ENCODE data around the gene DIDO1.
"Not testable (repeated sequence)": the region's sequence is repeated elsewhere in the genome, so short reads cannot be mapped to it uniquely, and the experiment has no call there.

The DIDO1 gene

GRCh38 chr20:62855120-62855519 is 71.2 kb downstream of the DIDO1 start:
- Histone ChIP-seq H3K79me2 (ENCODE audit: control insufficient read depth, insufficient read depth, low read length) (no peaks in the 10 kb centered on the region), H3K27ac (ENCODE audit: low read depth, low read length) (no peak overlapping the region), H3K23ac (ENCODE audit: low read length) (no peak overlapping the region), H2AK5ac (ENCODE audit: low read length) (no peak overlapping the region), H3K4me2 (ENCODE audit: low read length) (no peak overlapping the region), H4K8ac (ENCODE audit: low read depth, low read length) (no peak overlapping the region), H2BK120ac (ENCODE audit: low read depth, low read length) (no peak overlapping the region), H2BK15ac (replicated peaks; ENCODE audit: low read depth) (no peak overlapping the region), H3K27me3 (ENCODE audit: insufficient read depth, low read length, poor library complexity) (no peaks in the 10 kb centered on the region), H3K9ac (ENCODE audit: low read length) (no peak overlapping the region), H3K4ac (ENCODE audit: low read depth, low read length) (no peak overlapping the region), H3K79me1 (ENCODE audit: low read length) (no peaks in the 10 kb centered on the region), H3K36me3 (ENCODE audit: control insufficient read depth, insufficient read depth, low read length) (peaks cover 3% of the 10 kb centered on the region), H3K4me1 (ENCODE audit: control insufficient read depth, low read depth, low read length) (peaks cover 1% of the 10 kb centered on the region), H4K5ac (ENCODE audit: low read length) (no peak overlapping the region), H2BK5ac (ENCODE audit: low read length) (no peak overlapping the region), H3K56ac (ENCODE audit: low read length) (no peak overlapping the region), H3K4me3 (ENCODE audit: low read length) (no peak overlapping the region), H3K18ac (ENCODE audit: low read length) (no peak overlapping the region)
- no CpG with 5 or more reads among the region's 5 CpGs for WGBS (ENCODE audit: extremely low coverage, insufficient coverage, low lambda C conversion rate)
- no peak for DNase-seq

GRCh38 chr20:62854121-62854520 is 72.2 kb downstream of the DIDO1 start:
- Histone ChIP-seq H3K56ac (ENCODE audit: low read length) (no peak overlapping the region), H3K4me1 (ENCODE audit: control insufficient read depth, low read depth, low read length) (no peaks in the 10 kb centered on the region), H2BK15ac (replicated peaks; ENCODE audit: low read depth) (no peak overlapping the region), H3K79me2 (ENCODE audit: control insufficient read depth, insufficient read depth, low read length) (no peaks in the 10 kb centered on the region), H2AK5ac (ENCODE audit: low read length) (no peak overlapping the region), H2BK5ac (ENCODE audit: low read length) (no peak overlapping the region), H3K27ac (ENCODE audit: low read depth, low read length) (no peak overlapping the region), H3K23ac (ENCODE audit: low read length) (no peak overlapping the region), H3K4ac (ENCODE audit: low read depth, low read length) (no peak overlapping the region), H3K4me3 (ENCODE audit: low read length) (no peak overlapping the region), H3K27me3 (ENCODE audit: insufficient read depth, low read length, poor library complexity) (no peaks in the 10 kb centered on the region), H2BK120ac (ENCODE audit: low read depth, low read length) (no peak overlapping the region), H3K18ac (ENCODE audit: low read length) (no peak overlapping the region), H3K79me1 (ENCODE audit: low read length) (no peaks in the 10 kb centered on the region), H3K4me2 (ENCODE audit: low read length) (no peak overlapping the region), H3K36me3 (ENCODE audit: control insufficient read depth, insufficient read depth, low read length) (peaks cover 3% of the 10 kb centered on the region), H4K5ac (ENCODE audit: low read length) (no peak overlapping the region), H4K8ac (ENCODE audit: low read depth, low read length) (no peak overlapping the region), H3K9ac (ENCODE audit: low read length) (no peak overlapping the region)
- no CpG with 5 or more reads among the region's 13 CpGs for WGBS (ENCODE audit: extremely low coverage, insufficient coverage, low lambda C conversion rate)
- no peak for DNase-seq

- H3K4me3 ChIP-seq (ENCODE audit: low read length); H3K79me1 ChIP-seq (ENCODE audit: low read length); H3K18ac ChIP-seq (ENCODE audit: low read length); H2AK5ac ChIP-seq (ENCODE audit: low read length); H3K56ac ChIP-seq (ENCODE audit: low read length); H3K4me2 ChIP-seq (ENCODE audit: low read length); H3K27me3 ChIP-seq (ENCODE audit: insufficient read depth, low read length, poor library complexity); H2BK120ac ChIP-seq (ENCODE audit: low read depth, low read length); H4K5ac ChIP-seq (ENCODE audit: low read length); H2BK15ac ChIP-seq (replicated peaks; ENCODE audit: low read depth); H3K4ac ChIP-seq (ENCODE audit: low read depth, low read length); H3K27ac ChIP-seq (ENCODE audit: low read depth, low read length); DNase-seq; H3K36me3 ChIP-seq (ENCODE audit: control insufficient read depth, insufficient read depth, low read length); H4K8ac ChIP-seq (ENCODE audit: low read depth, low read length); H3K23ac ChIP-seq (ENCODE audit: low read length); H3K9ac ChIP-seq (ENCODE audit: low read length); H3K4me1 ChIP-seq (ENCODE audit: control insufficient read depth, low read depth, low read length); H2BK5ac ChIP-seq (ENCODE audit: low read length); H3K79me2 ChIP-seq (ENCODE audit: control insufficient read depth, insufficient read depth, low read length): not testable (repeated sequence)
- no CpG with 5 or more reads among the region's 6 CpGs for WGBS (ENCODE audit: extremely low coverage, insufficient coverage, low lambda C conversion rate)
Measured at GRCh38 chr20:62853304-62853703, 73.0 kb downstream of the DIDO1 start.

- no peak overlapping the region for H4K5ac ChIP-seq (ENCODE audit: low read length)
- H3K56ac ChIP-seq (ENCODE audit: low read length) = no peak overlapping the region
- H4K8ac ChIP-seq (ENCODE audit: low read depth, low read length) = no peak overlapping the region
- H3K9ac ChIP-seq (ENCODE audit: low read length) = no peak overlapping the region
- H3K4me1 ChIP-seq (ENCODE audit: control insufficient read depth, low read depth, low read length) = no peaks in the 10 kb centered on the region
- peaks cover 3% of the 10 kb centered on the region for H3K36me3 ChIP-seq (ENCODE audit: control insufficient read depth, insufficient read depth, low read length)
- H3K79me1 ChIP-seq (ENCODE audit: low read length) = no peaks in the 10 kb centered on the region
- H3K23ac ChIP-seq (ENCODE audit: low read length) = no peak overlapping the region
- WGBS (ENCODE audit: extremely low coverage, insufficient coverage, low lambda C conversion rate) = no CpG with 5 or more reads among the region's 12 CpGs
- H3K18ac ChIP-seq (ENCODE audit: low read length) = no peak overlapping the region
- no peak overlapping the region for H2BK15ac ChIP-seq (replicated peaks; ENCODE audit: low read depth)
- H3K27me3 ChIP-seq (ENCODE audit: insufficient read depth, low read length, poor library complexity) = no peaks in the 10 kb centered on the region
- H3K4me2 ChIP-seq (ENCODE audit: low read length) = no peak overlapping the region
- DNase-seq = no peak
- H2BK5ac ChIP-seq (ENCODE audit: low read length) = no peak overlapping the region
- H2BK120ac ChIP-seq (ENCODE audit: low read depth, low read length) = no peak overlapping the region
- H3K27ac ChIP-seq (ENCODE audit: low read depth, low read length) = no peak overlapping the region
- H3K79me2 ChIP-seq (ENCODE audit: control insufficient read depth, insufficient read depth, low read length) = no peaks in the 10 kb centered on the region
- no peak overlapping the region for H3K4ac ChIP-seq (ENCODE audit: low read depth, low read length)
- H2AK5ac ChIP-seq (ENCODE audit: low read length) = no peak overlapping the region
- H3K4me3 ChIP-seq (ENCODE audit: low read length) = no peak overlapping the region
Measured at GRCh38 chr20:62852841-62853240, 73.5 kb downstream of the DIDO1 start.

- H3K79me2 ChIP-seq (ENCODE audit: control insufficient read depth, insufficient read depth, low read length) = no peaks in the 10 kb centered on the region
- H3K4ac ChIP-seq (ENCODE audit: low read depth, low read length) = no peak overlapping the region
- no peak overlapping the region for H4K8ac ChIP-seq (ENCODE audit: low read depth, low read length)
- no peak overlapping the region for H3K4me3 ChIP-seq (ENCODE audit: low read length)
- H3K23ac ChIP-seq (ENCODE audit: low read length) = no peak overlapping the region
- no peaks in the 10 kb centered on the region for H3K27me3 ChIP-seq (ENCODE audit: insufficient read depth, low read length, poor library complexity)
- H2BK5ac ChIP-seq (ENCODE audit: low read length) = no peak overlapping the region
- H2AK5ac ChIP-seq (ENCODE audit: low read length) = no peak overlapping the region
- H3K27ac ChIP-seq (ENCODE audit: low read depth, low read length) = no peak overlapping the region
- H3K4me2 ChIP-seq (ENCODE audit: low read length) = no peak overlapping the region
- H3K18ac ChIP-seq (ENCODE audit: low read length) = no peak overlapping the region
- no peak overlapping the region for H2BK120ac ChIP-seq (ENCODE audit: low read depth, low read length)
- H3K79me1 ChIP-seq (ENCODE audit: low read length) = no peaks in the 10 kb centered on the region
- H3K56ac ChIP-seq (ENCODE audit: low read length) = no peak overlapping the region
- peaks cover 3% of the 10 kb centered on the region for H3K36me3 ChIP-seq (ENCODE audit: control insufficient read depth, insufficient read depth, low read length)
- H2BK15ac ChIP-seq (replicated peaks; ENCODE audit: low read depth) = no peak overlapping the region
- H4K5ac ChIP-seq (ENCODE audit: low read length) = no peak overlapping the region
- H3K4me1 ChIP-seq (ENCODE audit: control insufficient read depth, low read depth, low read length) = no peaks in the 10 kb centered on the region
- no peak for DNase-seq
- no peak overlapping the region for H3K9ac ChIP-seq (ENCODE audit: low read length)
- WGBS (ENCODE audit: extremely low coverage, insufficient coverage, low lambda C conversion rate) = no CpG with 5 or more reads among the region's 8 CpGs
Measured at GRCh38 chr20:62852196-62852595, 74.1 kb downstream of the DIDO1 start.

- H3K36me3 ChIP-seq (ENCODE audit: control insufficient read depth, insufficient read depth, low read length) = no peaks in the 10 kb centered on the region
- no peak overlapping the region for H3K18ac ChIP-seq (ENCODE audit: low read length)
- no peak overlapping the region for H3K4me3 ChIP-seq (ENCODE audit: low read length)
- H2AK5ac ChIP-seq (ENCODE audit: low read length) = no peak overlapping the region
- H3K79me1 ChIP-seq (ENCODE audit: low read length) = no peaks in the 10 kb centered on the region
- H4K8ac ChIP-seq (ENCODE audit: low read depth, low read length) = no peak overlapping the region
- no peak overlapping the region for H4K5ac ChIP-seq (ENCODE audit: low read length)
- no peak overlapping the region for H3K27ac ChIP-seq (ENCODE audit: low read depth, low read length)
- no peak overlapping the region for H3K4me2 ChIP-seq (ENCODE audit: low read length)
- H3K4ac ChIP-seq (ENCODE audit: low read depth, low read length) = no peak overlapping the region
- no CpG with 5 or more reads among the region's 22 CpGs for WGBS (ENCODE audit: extremely low coverage, insufficient coverage, low lambda C conversion rate)
- H2BK5ac ChIP-seq (ENCODE audit: low read length) = no peak overlapping the region
- DNase-seq = no peak
- H2BK15ac ChIP-seq (replicated peaks; ENCODE audit: low read depth) = no peak overlapping the region
- H3K9ac ChIP-seq (ENCODE audit: low read length) = no peak overlapping the region
- no peak overlapping the region for H3K56ac ChIP-seq (ENCODE audit: low read length)
- no peak overlapping the region for H3K23ac ChIP-seq (ENCODE audit: low read length)
- no peaks in the 10 kb centered on the region for H3K79me2 ChIP-seq (ENCODE audit: control insufficient read depth, insufficient read depth, low read length)
- H3K27me3 ChIP-seq (ENCODE audit: insufficient read depth, low read length, poor library complexity) = no peaks in the 10 kb centered on the region
- H2BK120ac ChIP-seq (ENCODE audit: low read depth, low read length) = no peak overlapping the region
- no peaks in the 10 kb centered on the region for H3K4me1 ChIP-seq (ENCODE audit: control insufficient read depth, low read depth, low read length)
Measured at GRCh38 chr20:62850333-62850974, 75.9 kb downstream of the DIDO1 start.
